Endothelial cell of hepatic sinusoid (primary cell): ENCODE measurements around the gene SYNRG.
"Not testable (repeated sequence)": the region's sequence is repeated elsewhere in the genome, so short reads cannot be mapped to it uniquely, and the experiment has no call there.

Source experiments
- in situ Hi-C: cut with HindIII; loops from 2 replicates; pipeline ENCODE4 v1.10.0; 2017; ENCODE audit warnings: low sequenced_read_pairs

SYNRG gene, protein sequence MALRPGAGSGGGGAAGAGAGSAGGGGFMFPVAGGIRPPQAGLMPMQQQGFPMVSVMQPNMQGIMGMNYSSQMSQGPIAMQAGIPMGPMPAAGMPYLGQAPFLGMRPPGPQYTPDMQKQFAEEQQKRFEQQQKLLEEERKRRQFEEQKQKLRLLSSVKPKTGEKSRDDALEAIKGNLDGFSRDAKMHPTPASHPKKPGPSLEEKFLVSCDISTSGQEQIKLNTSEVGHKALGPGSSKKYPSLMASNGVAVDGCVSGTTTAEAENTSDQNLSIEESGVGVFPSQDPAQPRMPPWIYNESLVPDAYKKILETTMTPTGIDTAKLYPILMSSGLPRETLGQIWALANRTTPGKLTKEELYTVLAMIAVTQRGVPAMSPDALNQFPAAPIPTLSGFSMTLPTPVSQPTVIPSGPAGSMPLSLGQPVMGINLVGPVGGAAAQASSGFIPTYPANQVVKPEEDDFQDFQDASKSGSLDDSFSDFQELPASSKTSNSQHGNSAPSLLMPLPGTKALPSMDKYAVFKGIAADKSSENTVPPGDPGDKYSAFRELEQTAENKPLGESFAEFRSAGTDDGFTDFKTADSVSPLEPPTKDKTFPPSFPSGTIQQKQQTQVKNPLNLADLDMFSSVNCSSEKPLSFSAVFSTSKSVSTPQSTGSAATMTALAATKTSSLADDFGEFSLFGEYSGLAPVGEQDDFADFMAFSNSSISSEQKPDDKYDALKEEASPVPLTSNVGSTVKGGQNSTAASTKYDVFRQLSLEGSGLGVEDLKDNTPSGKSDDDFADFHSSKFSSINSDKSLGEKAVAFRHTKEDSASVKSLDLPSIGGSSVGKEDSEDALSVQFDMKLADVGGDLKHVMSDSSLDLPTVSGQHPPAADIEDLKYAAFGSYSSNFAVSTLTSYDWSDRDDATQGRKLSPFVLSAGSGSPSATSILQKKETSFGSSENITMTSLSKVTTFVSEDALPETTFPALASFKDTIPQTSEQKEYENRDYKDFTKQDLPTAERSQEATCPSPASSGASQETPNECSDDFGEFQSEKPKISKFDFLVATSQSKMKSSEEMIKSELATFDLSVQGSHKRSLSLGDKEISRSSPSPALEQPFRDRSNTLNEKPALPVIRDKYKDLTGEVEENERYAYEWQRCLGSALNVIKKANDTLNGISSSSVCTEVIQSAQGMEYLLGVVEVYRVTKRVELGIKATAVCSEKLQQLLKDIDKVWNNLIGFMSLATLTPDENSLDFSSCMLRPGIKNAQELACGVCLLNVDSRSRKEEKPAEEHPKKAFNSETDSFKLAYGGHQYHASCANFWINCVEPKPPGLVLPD (N-terminal part only)

DNA sequence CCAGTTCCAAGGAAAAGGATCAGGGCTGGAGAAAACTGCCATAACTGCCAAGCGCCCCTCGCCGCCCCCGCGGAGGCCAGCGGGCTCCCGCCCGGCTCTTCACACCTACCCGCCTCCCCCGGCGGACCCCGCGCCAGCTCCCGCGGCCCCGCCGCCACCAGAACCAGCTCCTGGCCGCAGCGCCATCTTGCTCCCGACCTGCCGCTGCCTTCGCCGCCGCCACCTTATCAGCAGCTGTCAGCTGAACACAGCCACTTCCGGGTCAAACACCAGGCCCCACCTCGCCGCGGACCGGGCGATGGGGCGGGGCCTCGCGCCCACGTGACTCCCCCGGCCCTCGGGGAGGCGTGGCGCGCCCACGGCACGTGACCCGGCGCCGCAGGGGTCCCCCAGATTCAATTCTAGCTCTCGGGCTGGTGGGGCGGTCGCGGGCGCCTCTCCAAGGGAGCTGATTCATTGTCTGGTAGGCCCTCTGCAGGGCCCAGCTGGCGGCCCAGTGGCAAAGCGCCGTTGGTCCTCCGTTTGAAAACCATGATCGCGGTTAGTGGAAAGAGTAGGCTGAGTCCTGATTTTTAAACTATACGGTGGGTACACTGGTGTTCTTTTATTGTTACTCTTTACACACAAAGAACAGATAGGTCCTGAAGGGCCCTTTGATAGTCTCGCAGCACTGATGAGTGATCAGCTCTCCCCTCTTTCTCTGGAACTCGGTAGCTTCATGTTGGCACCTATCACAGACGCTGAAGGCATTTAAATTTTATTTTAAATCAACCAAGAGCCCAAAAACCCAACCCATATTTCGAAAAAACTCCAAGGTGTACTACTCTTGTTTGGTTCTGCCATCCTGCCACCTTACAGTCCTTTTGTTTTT is at the start of gene SYNRG:
SYNRG (minus strand) TSS at position 249 of the 871 bp plus-strand sequence; CDS start at position 186, 63 bp downstream.
- in situ Hi-C loops = no loop called here

DNA sequence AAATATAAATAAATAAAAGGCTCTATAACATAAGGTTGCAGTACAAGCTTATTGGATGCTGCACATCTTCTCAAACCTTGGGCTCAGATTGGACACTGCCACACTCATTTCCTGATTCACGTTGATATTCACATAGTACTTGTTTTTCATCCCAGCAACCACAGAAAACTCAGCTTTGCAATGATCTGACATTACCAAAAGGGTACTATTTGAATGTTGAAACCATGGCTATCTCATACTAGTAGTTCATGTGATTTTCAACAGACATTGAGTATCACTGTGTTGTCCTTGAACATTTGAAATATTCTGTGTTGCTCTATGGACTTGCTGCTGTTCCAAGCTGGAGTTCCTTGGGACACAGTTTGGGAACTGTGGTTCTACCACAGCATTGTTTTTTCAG is 48.0 kb upstream of the SYNRG start:
- in situ Hi-C loops = no loop called here

DNA sequence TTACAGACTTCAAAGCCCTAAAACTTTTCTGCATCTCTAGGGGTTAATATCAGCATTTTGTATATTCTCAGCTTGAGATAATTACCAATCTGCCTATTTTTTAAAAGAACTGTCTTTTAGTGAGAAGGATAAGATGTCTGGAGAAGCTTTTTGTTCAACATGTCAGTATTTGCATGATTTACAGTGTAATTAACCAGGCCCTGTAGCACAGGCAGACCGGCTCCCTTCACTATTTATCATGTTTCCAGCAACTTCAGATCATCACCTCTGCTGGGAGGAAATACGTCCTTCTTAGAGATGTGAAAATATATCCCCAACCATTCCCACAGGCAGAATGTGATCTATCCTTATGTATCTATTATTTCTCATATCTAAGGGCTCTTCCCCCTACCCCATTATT is 42.6 kb upstream of the SYNRG start:
- in situ Hi-C loops = no loop called here

DNA sequence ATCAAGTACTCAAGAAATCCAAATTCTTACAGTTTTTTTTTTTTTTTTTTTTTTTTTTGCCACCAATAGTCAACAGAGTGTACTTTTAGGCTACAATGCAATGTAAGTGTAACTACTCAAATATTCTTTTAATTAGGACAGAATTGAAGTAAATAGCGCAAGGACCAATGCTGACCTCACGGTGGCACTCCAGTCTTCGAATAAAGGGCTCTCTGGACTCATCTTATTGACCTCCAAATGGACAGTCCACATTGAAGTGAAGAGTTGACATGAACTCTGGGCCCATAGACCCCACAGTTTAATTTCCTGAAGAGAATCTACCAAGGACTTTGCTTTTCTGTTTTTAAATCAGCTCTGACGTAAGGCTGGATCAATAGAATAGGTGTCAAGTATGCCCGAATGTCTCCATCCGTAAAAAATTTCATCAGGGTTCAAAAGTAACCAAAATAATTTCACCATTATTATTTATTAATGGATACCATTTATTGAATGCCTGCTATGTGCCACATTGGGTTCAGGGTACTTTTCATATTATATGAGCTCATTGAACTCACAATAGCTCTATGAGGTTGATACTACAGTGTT is 41.3 kb upstream of the SYNRG start:
- in situ Hi-C loops = no loop called here

DNA sequence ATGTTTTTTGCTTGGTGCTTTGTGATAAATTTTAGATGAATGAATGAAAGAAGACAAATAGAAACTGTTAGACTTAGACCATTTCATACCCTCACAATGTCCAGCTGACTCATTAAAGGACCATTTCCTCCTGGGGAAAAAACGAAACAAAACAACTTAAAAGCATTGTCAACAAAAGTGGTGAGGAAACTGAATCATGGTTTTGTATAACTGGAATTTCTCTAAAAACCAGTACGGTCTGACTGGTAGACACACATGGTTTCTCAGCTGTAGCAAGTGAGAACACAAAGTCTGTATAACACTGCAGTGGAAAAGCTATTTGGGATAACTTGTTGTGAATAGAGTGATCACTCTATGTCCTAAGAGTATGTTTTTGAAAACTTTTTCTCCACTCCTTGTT is 39.3 kb upstream of the SYNRG start:
- in situ Hi-C loops = no loop called here

DNA sequence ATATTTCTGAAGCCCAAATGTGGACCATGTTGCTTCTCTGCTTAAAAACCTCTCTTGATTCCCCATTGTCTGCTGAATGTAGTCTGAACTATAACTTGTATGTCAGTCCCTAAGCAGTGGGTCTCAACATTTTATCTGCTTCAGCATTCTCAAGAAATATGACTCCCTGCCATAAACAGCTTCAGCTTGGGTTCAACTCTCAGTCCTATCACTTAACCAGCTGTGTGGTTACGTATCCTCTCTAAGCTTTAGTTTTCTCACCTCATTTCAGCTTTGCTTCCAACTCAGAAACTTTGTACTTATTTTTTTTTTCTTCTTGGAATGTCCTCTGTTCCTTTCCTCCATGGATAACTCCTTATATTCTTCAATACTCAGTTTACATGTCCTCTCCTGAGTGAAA is 38.6 kb upstream of the SYNRG start:
- in situ Hi-C loops = no loop called here

DNA sequence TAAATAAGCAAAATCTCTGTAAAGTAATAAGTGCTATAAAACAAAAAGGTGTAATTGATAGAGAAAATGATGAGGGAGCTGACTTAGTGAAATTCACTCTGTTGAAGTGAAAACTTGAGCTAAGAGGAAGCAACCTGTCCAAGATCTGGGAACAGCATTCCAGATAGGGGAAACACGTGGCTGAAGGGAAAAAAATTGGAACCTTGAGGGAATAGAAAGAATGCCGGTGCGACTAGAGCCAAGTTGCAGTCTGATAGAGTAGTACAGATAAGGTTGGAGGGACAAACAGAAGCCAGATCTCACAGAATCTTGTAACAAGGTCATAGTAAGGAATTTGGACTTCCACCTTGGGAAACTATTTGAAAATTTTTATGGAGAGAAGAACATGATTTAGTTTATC is 34.7 kb upstream of the SYNRG start:
- in situ Hi-C loops = no loop called here

DNA sequence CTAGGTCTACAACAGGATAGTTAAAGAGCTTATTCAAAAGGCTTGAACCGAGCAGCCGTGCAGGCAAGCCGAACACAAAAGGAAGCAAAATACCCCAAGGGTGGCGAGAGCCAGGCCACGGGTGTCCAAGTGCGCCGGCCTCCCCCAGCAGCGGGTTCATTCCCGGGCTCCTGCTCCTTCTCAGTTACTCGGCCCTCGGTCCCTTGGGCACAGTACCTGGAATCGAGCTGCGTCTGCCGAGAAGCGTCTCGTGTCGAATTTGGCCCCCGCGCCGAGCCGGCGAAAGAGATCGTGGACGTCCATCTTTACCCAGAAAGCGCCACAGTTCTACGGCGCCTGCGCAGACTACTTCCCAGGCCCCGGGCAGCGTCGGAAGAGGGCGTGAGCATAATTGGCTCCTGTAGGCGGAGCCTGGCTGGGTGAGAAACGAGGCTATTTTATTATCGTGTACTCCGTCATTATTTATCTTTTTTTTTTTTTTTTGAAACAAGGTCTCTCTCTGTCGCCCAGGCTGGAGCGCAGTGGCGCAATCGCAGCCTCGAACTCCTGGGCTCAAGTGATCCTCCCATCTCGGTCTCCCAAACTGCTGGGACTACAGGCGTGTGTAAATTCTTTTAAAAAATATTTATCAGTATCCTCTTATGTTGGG is 34.0 kb upstream of the SYNRG start, which contains the start of gene DDX52:
DDX52 (minus strand) TSS at position 329 of the 649 bp plus-strand sequence; CDS start at position 303, 26 bp downstream.
- in situ Hi-C loops = no loop called here

DNA sequence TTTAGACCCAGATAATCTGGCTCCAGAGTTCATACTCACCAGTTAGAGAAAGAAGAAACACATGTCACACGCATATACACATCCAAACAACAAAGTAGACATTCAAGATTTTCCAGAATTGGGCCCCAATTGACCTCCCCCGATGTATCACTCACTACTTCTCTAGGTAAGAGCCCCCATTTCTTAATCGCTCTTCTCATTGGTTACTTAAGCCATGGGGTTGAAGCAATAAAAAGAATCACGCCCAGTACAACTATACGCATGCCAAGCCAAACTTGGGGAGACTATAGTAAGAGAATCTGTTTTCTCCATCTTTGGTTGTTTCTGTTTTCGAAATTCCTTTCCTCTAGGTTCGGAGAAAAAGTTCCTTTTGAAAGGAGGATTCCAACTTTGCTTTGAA is 33.5 kb upstream of the SYNRG start:
- in situ Hi-C loops = no loop called here

DNA sequence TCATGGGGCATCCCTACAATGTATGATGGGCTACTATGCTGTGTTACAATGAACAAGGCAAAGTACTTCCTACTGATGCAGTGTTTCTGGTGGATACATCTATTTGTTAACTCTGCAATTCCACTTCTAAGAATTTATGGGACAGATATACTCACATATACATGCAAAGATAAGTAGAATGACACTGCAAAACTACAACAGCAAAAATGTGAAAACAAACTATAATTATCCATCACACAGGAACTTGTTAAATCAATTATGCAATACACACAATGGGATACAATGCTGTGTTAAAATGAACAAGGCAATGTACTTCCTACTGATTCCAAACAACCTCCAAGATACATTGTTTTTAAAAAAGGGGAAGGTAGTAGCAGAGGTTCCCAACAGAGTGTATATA is 30.8 kb upstream of the SYNRG start:
- in situ Hi-C loops = no loop called here

DNA sequence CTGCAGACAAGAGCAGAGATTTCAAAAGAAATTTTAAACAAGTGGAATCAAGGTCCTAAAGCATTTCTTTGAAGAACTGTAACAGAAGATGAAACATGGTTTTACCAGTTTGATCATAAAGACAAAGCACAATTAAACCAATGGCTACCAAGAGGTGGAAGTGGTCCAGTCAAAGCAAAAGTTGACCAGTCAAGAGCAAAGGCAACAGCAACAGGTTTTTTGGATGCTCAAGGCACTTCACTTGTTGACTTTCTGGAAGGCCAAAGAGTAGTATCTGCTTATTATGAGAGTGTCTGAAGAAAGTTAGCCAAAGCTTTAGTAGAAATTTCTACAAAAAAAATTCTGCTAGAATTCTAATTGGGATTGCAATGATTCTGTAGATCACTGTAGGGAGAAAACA is 28.7 kb upstream of the SYNRG start:
- in situ Hi-C loops = no loop called here

DNA sequence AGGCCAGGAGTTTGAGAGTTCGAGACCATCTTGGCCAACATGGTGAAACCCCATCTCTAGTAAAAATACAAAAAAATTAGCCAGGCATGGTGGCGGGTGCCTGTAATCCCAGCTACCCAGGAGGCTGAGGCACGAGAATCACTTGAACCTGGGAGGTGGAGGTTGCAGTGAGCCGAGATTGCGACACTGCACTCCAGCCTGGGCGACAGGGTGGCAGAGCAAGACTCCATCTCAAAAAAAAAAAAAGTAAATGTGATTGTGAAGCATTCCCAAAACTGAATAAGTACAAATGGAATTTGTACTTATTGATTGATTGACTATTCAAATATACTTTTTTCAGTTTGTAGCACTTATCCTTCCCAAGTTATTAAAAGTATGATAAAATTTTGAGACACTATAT is 7.2 kb upstream of the SYNRG start:
- in situ Hi-C loops = not testable (repeated sequence)

DNA sequence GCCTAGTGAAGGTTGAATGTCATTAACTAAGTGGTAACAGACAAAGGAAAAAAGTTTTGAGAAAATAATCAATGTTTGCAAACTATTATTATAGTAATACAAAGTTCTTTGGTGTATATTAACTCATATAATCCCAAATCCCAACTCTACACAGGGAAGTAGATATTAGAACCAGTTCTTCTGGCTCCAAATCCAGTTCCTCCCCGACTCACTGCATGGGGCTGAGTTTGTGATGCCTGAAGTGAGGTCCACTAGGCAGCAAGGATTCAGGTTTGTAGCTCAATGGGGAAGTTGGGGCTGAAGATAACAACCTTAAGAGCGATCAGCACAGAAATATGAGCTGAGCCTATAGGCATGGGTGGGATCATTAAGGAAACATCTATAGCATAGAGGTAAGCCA is 5.6 kb upstream of the SYNRG start:
- in situ Hi-C loops = no loop called here

DNA sequence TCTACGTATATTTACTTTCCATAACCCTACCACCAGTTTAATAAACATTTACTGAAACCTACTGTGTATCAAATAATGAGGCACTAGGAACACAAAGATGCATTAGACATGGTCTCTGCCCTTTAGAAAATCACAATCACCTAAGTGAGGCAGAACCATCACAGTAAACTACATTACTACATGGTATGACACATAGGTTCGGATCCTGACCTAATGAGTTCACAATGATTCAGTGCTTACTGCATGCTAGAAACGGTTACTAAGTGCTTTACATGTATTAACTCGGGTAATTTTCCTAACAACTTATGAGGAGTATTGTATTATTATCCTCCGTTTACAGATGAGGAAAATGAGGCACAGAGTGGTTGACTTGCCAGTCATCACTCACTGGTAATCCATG is 5.2 kb upstream of the SYNRG start:
- in situ Hi-C loops = no loop called here

DNA sequence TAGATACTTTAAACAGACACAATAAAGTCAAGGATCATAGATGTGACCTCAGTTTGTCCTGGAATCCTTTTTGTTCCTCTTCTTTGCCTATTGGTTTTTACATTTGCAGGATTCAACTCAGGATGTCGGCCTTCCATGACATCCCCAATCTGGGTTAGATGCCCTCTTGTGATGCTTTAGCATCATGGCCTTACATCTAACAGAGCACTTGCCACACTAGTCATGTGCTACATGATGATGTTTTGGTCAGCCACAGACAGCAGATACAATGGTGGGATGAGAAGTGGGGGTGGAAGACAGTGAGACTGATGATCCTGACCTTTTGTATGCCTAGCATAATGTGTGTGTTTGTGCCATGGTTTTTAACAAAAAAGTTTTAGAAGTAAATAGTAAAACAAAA is 1.8 kb upstream of the SYNRG start:
- in situ Hi-C loops = no loop called here

DNA sequence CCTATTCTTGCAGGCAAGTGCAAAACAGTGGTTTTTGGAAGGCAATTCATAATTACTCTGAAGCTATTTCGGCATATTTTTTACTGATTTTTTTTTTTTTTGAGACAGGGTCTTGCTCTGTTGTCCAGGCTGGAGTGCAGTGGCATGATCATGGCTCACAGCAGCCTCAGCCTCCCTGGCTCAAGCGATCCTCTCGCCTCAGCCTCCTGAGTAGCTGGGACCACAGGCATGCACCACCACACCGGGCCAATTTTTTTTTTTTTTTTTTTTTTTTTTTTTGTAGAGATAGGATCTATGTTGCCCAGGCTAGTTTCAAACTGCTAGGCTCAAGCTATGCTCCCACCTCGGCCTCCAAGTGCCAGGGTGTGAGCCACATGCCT is 813 bp upstream of the SYNRG start:
- in situ Hi-C loops = not testable (repeated sequence)

DNA sequence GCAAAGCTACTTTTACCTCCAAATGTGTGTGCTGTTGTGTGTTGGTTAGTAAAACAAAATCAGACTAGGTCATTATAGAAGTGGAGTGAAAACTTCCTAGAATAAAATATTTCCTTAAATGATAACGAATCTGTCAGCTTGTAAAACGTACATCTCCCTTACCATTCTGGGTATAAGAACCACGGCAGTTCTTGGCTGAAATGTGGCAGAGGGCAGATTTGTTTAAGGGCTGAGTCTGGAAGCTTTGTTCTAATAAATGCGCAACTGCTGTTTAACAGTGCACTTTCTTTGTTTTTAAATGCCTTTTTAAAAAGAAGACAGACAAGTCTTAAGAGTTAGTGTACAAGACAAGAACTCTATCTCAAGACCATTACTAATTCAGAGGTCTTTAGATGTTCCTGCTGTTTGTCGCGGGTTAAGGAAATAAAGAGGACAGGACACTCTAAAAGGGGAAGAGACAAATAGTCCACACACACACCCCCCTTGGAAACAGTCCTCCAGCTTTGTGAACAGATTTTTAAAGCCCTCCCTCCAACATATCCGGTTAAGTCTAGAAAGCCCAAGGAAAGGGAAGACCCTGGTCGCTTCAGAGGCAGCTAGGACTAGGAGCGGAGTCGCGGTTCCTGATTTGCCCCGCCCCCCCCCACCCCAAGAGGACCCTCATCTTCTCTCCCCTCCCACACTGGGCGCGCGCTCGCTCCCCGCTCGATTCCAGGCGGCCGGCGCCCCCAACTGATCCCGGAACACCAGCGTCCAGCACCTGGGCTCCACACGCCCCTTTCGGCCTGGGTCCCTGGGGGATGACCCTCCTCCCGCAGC is 658 bp downstream of the SYNRG start:
- in situ Hi-C loops = no loop called here

DNA sequence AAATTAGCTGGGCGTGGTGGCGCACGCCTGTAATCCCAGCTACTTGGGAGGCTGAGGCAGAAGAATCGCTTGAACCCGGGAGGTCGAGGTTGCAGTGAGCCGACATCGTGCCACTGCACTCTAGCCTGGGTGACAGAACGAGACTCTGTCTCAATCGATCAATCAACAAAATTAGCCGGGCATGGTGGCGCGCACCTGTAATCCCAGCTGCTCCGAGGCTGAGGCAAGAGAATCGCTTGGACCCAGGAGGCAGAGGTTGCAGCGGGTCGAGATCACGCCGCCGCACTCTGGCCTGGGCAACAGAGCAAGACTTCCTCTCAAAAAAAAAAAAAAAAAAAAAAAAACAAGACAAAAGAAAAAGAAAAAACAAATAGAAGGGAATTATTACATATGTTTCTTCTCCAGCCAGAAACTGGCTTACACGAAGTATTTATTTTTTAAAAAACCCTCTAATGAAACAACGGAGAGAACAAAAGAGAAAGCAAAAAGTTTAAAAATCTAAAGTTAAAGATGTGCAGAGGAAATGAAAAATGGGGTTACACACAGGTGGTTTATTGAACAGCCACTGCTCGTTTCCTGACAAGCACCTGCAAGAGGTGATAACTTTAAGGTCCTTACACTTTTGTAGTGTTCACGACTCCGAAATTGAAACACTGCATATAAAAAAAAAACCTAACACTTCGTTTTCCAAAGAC is 1.4 kb downstream of the SYNRG start:
- in situ Hi-C loops = no loop called here
